C4-2B (cell line): ENCODE data around the gene SPON1.

Experiments
- H3K27ac ChIP-seq: fragments of 450-650 bp; 2 replicates; pipeline ENCODE4 v1.5.1; 2017
- ZFX ChIP-seq: fragments of 450-650 bp; IDR thresholded peaks from 2 replicates; pipeline ENCODE4 v1.6.1; 2017
- TF ChIP-seq, protein P1 (sequence below): fragments of 450-650 bp; conservative IDR thresholded peaks from 2 replicates; pipeline ENCODE4 v1.5.1; 2017; ENCODE audit warnings: mild to moderate bottlenecking

SPON1 gene

DNA sequence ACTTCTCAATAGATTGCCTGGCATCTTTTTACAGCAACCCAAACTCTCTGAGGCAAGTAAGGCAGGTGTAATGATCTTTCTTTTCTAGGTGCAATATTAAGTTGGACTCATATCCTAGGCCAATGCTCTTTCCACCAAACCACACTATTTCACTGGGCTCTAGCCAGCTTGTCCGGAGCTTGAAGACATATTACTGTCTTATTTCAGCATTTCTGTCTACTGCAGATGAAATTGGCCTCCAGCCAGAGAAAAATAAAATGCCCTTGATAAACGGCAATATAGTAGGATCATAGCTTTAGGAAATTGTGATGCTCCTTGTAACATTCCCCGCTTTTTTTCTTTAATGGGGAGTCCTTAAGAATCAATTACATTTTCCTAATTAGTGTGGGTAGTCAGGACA lies 48.1 kb downstream of the SPON1 start:
- H3K27ac ChIP-seq: no peak overlapping the region
- no peak for TF ChIP-seq ZFX
- TF ChIP-seq, protein P1, sequence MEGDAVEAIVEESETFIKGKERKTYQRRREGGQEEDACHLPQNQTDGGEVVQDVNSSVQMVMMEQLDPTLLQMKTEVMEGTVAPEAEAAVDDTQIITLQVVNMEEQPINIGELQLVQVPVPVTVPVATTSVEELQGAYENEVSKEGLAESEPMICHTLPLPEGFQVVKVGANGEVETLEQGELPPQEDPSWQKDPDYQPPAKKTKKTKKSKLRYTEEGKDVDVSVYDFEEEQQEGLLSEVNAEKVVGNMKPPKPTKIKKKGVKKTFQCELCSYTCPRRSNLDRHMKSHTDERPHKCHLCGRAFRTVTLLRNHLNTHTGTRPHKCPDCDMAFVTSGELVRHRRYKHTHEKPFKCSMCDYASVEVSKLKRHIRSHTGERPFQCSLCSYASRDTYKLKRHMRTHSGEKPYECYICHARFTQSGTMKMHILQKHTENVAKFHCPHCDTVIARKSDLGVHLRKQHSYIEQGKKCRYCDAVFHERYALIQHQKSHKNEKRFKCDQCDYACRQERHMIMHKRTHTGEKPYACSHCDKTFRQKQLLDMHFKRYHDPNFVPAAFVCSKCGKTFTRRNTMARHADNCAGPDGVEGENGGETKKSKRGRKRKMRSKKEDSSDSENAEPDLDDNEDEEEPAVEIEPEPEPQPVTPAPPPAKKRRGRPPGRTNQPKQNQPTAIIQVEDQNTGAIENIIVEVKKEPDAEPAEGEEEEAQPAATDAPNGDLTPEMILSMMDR: no peak

DNA sequence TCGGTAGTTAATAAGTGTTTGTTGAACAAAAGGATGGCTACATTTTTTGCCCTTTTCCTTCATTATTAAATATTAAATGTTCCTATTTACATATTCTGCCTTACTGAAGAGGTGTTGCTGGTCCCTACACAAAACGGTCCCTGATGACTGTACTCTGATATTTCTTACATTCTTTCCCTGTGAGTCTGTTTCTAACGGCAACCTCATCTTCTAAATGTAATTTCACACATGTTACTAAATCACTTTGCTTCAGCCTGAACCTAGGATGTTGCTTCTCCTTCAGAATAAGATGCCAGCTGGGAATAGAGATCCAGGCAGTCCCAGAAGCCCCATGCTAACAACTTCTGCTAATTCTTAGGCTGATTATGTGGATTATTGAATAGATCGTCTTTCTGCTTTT lies 50.3 kb downstream of the SPON1 start:
- TF ChIP-seq, protein P1: no peak
- no peak for TF ChIP-seq ZFX
- H3K27ac ChIP-seq: no peak overlapping the region

DNA sequence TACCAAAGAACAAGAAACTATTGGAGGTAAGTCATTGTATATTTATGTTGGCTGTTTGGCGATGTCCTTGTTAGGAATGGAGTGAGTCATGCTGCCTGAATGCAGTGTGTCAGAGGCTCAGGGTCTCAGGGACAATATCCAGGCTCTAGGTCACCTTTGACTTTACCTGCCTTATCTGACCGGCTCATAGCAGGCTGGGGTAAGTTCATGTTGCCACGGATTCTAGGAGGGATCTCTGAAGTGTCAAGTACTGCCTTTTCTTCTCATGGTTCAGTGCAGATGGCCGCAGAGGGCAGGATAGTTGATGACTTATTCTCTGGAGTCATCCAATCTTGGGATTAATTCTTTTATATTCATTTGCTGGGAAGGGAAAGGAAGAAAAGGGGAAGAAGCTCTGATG lies 53.2 kb downstream of the SPON1 start:
- no peak overlapping the region for H3K27ac ChIP-seq

DNA sequence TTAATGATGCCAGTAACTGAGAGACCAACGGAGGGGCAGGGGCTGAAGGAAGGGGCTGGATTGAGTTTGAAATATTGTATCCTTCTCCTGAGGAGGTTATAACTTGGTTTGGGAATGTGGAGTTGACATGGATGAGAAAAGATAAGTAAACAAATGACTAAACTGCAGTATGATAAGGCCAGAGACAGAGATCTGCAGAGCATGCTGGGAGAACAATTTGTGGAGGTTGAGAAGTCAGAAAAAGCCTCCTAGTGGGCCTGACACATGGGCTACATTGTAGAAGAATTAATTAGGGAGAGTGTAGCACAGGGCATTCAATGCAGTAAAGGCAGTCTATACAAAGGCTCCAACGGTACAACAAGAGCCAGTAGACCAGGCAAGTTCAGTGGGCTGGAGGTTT lies 55.9 kb downstream of the SPON1 start:
- H3K27ac ChIP-seq: no peak overlapping the region
- TF ChIP-seq ZFX: no peak
- TF ChIP-seq, protein P1: no peak

More for the DNA sequence above, 53.2 kb downstream of the SPON1 start:
- no peak for TF ChIP-seq ZFX
- TF ChIP-seq, protein P1: no peak

DNA sequence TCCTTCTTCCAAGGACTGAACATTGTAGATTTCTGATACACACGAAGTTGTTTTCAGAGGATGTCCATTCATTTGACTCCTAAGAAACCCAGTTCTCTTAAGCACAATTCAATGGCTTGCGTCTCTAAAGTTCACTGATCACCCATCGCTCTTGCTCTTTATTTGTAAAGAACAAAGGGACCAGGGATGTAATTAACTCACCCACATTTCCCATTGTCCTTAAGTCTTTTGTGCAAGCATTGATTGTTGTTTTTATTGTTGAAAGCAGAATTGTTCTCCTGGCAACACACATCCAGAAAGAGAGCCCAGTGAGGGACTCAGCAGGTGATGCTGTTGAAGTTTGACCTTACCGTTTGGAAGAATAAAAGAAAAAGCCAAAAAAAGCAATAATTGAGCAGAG lies 59.2 kb downstream of the SPON1 start:
- H3K27ac ChIP-seq: no peak overlapping the region

DNA sequence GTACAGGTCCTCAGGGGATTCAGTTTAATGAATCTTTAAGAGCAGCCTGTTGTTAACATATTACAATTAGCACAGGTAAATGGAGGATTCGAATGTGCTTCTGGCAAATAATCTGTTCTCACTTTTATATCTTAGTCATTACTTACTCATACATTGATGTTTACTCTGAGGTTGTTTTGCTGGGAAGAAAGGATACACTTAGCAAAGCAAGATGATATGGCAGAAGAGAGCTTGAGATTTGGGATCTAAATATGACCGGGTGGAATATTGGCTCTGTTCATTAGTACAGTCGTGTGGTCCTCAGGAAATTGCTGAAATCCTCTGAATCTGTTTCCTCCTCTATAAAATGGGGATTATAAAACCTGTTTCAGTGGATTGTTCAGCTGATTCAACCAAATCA lies 59.7 kb downstream of the SPON1 start:
- no peak for TF ChIP-seq ZFX
- TF ChIP-seq, protein P1: no peak
- H3K27ac ChIP-seq: no peak overlapping the region

More for the DNA sequence above, 59.2 kb downstream of the SPON1 start:
- no peak for TF ChIP-seq ZFX
- TF ChIP-seq, protein P1: no peak

DNA sequence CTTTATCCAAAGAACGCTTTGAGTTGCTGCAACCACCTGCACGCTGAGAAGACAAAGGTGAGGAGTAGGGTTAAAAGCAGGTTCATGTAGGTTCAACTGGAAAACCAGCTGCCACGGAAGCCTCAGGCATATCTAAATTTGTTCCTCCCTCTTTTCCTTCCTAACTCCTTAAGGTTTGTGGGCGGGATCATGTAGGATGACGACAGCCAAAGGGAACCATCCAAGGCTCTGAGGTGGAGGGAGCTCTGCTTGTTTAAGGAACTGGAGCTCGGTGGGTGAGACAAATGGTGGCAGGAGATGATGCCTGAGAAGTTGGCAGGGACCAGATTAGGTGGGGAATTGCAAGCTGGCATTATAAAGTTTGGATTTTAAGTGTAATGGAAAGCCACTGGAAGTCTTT lies 60.3 kb downstream of the SPON1 start:
- no peak overlapping the region for H3K27ac ChIP-seq
- TF ChIP-seq, protein P1: no peak
- no peak for TF ChIP-seq ZFX
